Retinal pigment epithelial cell (primary cell): ENCODE results near the gene ESAM.

Source experiments
- DNase-seq: peaks from one replicate; pipeline ENCODE4 v3.0.0-alpha.2; 2010; ENCODE audit warnings: low read depth
- H3K4me3 ChIP-seq: 2 replicates; pipeline ENCODE4 v1.5.1; 2011; ENCODE audit warnings: mild to moderate bottlenecking, low read length, control low read depth, moderate library complexity
- CTCF ChIP-seq: conservative IDR thresholded peaks from 2 replicates; pipeline ENCODE4 v1.5.1; 2011; ENCODE audit warnings: low read depth, low read length, control low read depth, inconsistent platforms

Gene ESAM

GRCh38 chr11:124717421-124717785 lies 44.7 kb downstream of the ESAM start:
- H3K4me3 ChIP-seq, result no peak overlapping the region
- no peak for DNase-seq
- TF ChIP-seq CTCF, result no peak

GRCh38 chr11:124716591-124716990 lies 45.5 kb downstream of the ESAM start:
- H3K4me3 ChIP-seq, result no peak overlapping the region
- no peak for TF ChIP-seq CTCF
- no peak for DNase-seq

- H3K4me3 ChIP-seq, result no peak overlapping the region
- no peak for DNase-seq
- TF ChIP-seq CTCF, result no peak
These were observed 49.7 kb downstream of the ESAM start for GRCh38 chr11:124712392-124712791.

- no peak for DNase-seq
- H3K4me3 ChIP-seq, result no peak overlapping the region
- no peak for TF ChIP-seq CTCF
These were observed 54.3 kb downstream of the ESAM start for GRCh38 chr11:124707829-124708228.
